ENCODE measurements around the gene ZMYND8. TPM values are rescaled to one million over a fixed set of nuclear protein-coding genes. Genes with fewer than 3 reads are reported as not detected.

The ZMYND8 gene
- total RNA-seq, 1 donor = 18.7 TPM

DNA sequence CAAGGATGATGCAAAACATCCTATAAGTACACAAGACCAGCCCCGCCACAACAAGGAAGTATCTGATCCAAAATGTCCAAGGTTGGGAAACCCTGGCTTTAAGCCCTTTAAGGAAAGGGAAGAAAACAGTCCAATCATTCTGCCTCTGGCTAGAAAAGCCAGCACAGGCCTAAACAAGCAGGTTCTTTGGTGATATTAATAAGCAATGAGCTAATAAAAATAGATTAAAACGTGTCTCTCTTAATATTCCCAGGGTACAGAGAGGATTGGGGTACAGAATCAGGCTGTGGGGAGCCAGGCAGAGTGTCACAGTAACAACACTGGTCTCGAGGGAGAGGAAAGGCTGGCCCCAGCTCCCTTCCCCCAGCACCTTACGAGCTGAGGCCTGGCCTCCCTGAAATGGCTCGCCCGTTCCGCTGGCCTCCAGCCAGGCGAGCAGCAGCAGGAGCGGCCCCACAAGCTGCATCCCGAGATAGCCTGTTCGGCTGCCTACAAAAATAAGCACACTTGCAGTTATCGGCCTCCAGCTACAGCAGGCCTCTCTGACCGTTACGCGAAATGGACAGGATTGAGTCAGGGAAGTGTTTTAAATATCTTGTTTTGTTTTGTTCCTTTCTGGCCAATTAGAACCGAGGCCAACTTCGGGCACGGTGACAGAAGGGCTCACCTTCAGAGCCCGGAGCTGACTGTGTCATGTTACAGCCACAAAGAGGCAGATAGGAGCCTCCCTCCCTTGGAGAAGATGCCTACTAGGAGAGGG is 4.0 kb upstream of the ZMYND8 start:
- Histone ChIP-seq H3K27me3 (ENCODE audit: insufficient read depth, low read length) (no peaks in the 10 kb centered on the region), H3K4me3 (ENCODE audit: low read length) (no peak overlapping the region), H3K4me1 (ENCODE audit: insufficient read depth, low read length) (peaks cover 73% of the 10 kb centered on the region), H3K9me3 (ENCODE audit: low read depth, low read length) (no peaks in the 10 kb centered on the region)

DNA sequence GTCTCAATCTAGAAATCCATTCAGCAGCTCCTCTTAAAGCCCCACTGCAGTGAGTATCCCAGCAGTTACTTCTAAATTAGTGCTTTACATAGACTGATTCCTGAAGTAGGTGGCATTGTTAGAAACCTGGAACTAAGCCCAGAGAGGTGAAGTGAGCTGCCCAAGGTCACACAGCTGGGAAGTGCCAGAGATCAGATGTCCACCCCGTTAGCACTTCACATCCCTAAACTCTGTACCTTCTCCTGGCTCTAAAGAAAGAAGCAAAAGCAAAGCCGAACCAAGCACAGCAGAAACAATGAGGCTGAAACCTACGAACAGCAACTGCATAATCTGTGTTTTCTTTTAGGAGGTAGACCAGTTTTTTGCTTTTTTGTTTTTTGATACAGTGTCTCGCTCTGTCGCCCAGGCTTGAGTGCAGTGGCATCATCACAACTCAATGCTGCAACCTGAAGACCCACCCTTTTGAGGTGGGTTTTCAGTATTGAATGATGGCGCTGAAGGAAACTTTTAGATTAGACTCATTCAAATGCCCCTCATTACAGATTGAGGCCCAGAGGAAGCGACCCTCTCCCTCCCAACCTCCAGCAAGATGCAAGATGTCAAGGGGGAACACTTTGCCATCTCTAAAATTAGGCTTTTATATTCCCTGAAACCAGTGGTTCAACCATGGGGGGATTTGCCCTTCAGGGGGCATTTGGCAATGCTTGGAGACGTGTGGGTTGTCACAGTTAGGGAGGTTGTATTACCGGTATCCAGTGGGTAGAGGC is 3.2 kb upstream of the ZMYND8 start:
- no peak overlapping the region for H3K4me3 ChIP-seq (ENCODE audit: low read length)
- peaks cover 75% of the 10 kb centered on the region for H3K4me1 ChIP-seq (ENCODE audit: insufficient read depth, low read length)
- no peaks in the 10 kb centered on the region for H3K27me3 ChIP-seq (ENCODE audit: insufficient read depth, low read length)
- H3K9me3 ChIP-seq (ENCODE audit: low read depth, low read length) = no peaks in the 10 kb centered on the region

GRCh38 chr20:47358672-47359529 is 2.4 kb upstream of the ZMYND8 start:
- no peak overlapping the region for H3K4me3 ChIP-seq (ENCODE audit: low read length)

GRCh38 chr20:47358039-47358671 is 1.7 kb upstream of the ZMYND8 start:
- H3K4me3 ChIP-seq (ENCODE audit: low read length) = no peak overlapping the region
- peaks cover 91% of the 10 kb centered on the region for H3K4me1 ChIP-seq (ENCODE audit: insufficient read depth, low read length)
- no peaks in the 10 kb centered on the region for H3K27me3 ChIP-seq (ENCODE audit: insufficient read depth, low read length)
- no peaks in the 10 kb centered on the region for H3K9me3 ChIP-seq (ENCODE audit: low read depth, low read length)

More at GRCh38 chr20:47358672-47359529, 2.4 kb upstream of the ZMYND8 start:
- Histone ChIP-seq H3K27me3 (ENCODE audit: insufficient read depth, low read length) (no peaks in the 10 kb centered on the region), H3K9me3 (ENCODE audit: low read depth, low read length) (no peaks in the 10 kb centered on the region), H3K4me1 (ENCODE audit: insufficient read depth, low read length) (peaks cover 83% of the 10 kb centered on the region)

DNA sequence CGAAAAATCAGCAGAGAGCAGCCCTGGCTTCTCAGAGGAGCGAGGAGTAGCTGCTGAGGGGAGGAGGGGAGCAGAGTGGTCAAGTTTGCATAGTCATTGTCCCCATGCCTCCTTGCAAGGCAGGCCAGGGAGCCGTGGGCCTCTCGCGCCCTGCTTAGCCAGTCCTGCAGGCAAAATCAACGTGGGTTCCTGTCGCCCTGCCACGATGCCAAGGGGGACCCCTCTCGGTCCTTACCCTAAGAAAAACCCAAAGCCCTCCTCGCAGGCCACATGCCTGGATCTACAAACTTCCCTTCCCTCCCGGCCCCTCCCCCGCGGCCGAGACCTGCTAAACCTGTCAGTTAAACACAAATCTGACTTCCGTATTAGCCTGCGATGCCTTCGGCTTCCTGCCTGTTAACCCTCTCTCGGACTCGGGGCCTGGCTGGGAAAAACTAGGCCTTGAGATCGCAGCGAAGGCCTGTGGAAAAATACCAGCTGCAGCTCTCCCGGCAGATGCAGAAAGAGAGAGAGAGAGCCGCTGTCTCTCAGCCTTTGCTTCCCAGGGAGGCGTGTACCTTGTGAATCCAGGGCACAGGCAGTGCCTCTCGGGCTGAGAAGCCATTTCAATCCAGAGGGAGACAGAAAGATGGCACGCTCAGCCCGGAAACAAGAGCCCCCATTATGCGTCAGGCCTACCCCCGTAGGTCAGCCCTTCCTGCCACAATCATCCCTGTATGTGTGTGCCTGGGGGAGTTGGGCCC is 968 bp upstream of the ZMYND8 start:
- Histone ChIP-seq H3K4me1 (ENCODE audit: insufficient read depth, low read length) (peaks cover 93% of the 10 kb centered on the region), H3K27me3 (ENCODE audit: insufficient read depth, low read length) (no peaks in the 10 kb centered on the region), H3K9me3 (ENCODE audit: low read depth, low read length) (no peaks in the 10 kb centered on the region), H3K4me3 (ENCODE audit: low read length) (peak overlapping the region; percentile 37)

GRCh38 chr20:47356220-47356525 is 326 bp downstream of the ZMYND8 start:
- no peaks in the 10 kb centered on the region for H3K27me3 ChIP-seq (ENCODE audit: insufficient read depth, low read length)
- H3K4me1 ChIP-seq (ENCODE audit: insufficient read depth, low read length) = peaks cover 100% of the 10 kb centered on the region
- no peaks in the 10 kb centered on the region for H3K9me3 ChIP-seq (ENCODE audit: low read depth, low read length)
- peak overlapping the region; percentile 37 for H3K4me3 ChIP-seq (ENCODE audit: low read length)

DNA sequence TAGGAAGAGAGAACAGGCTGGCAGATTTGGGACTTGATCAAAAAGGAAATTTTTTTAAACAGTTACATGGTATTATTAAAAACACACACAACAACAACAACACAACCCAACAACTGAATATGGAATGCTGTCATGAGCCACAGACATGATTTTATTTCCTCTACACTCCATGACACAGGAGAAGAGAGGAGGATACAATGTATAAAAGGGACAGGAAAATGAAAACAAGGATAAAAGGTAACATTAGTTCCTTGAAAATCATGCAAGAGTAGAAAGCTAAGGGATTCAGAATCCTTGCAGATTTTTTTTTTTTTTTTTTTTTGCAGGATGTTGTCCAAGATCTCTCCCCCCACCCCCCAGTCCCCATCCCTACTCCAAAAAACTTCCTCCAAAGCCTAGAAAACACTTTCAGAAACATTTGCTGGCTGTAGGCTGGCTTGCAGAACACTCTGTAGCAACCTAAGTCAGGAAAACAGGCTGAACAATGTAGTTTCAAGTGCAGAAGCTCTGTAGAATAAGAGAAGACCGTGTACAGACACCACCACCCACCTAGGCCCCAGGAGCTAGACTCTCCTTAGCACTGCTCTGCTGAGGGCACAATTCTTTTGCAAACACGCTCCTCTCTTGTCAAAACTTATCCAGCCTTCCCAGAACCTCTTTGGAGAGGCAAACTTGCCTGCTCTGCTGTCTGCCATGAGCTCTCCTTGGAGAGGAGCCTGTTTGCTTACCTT is 845 bp downstream of the ZMYND8 start:
- H3K4me1 ChIP-seq (ENCODE audit: insufficient read depth, low read length) = peaks cover 100% of the 10 kb centered on the region
- no peaks in the 10 kb centered on the region for H3K27me3 ChIP-seq (ENCODE audit: insufficient read depth, low read length)
- H3K9me3 ChIP-seq (ENCODE audit: low read depth, low read length) = no peaks in the 10 kb centered on the region
- peak overlapping the region; percentile 37 for H3K4me3 ChIP-seq (ENCODE audit: low read length)

DNA sequence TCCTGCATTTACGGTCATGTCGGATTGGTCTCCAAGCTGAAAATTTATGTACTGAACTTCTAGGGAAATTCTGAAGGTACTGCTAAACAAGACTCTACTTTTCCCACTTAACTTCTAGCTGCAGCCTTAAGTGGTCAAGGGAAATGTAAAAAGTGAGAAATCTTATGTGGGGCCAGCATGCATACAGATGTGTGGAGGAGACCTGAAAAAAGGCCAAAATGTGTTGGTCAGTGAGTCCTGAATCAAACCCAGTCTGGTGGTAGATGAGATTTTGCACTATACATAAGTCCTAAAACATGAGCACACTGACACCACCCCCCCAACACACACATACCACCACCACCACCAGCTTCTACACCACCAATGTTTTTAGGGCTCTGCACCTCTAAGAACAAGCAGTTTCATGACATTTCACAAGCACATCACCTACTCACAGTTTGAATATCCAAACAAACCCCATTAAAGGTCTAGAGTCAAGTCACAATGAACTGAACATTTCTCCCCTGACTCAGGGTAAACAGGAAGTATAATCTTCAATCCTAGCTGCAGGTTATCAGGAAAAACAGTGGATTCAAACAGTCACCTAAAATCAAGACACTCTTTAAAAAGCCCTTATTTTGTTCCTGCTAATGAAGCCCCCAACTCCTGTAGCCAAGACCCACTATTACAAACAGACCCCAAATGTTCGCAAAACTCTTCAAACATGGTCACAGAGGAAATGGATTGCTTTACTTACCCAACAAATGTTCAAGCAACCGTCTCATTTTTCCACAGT is 1.6 kb downstream of the ZMYND8 start:
- no peaks in the 10 kb centered on the region for H3K9me3 ChIP-seq (ENCODE audit: low read depth, low read length)
- no peaks in the 10 kb centered on the region for H3K27me3 ChIP-seq (ENCODE audit: insufficient read depth, low read length)
- peaks cover 99% of the 10 kb centered on the region for H3K4me1 ChIP-seq (ENCODE audit: insufficient read depth, low read length)
- H3K4me3 ChIP-seq (ENCODE audit: low read length) = peak overlapping the region; percentile 37

DNA sequence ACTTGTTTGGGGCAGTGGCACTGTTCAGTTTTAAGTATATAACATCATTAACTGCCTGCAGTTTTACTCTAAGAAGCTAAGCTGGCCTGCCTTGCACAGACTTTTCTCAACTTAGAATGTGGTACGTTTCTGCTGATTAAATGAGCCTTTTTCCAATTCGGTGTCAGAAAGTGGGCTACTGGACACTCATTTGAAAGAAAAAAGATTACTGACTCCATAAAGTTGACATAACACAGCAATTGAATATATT is 2.1 kb downstream of the ZMYND8 start:
- Histone ChIP-seq H3K27me3 (ENCODE audit: insufficient read depth, low read length) (no peaks in the 10 kb centered on the region), H3K4me1 (ENCODE audit: insufficient read depth, low read length) (peaks cover 99% of the 10 kb centered on the region), H3K9me3 (ENCODE audit: low read depth, low read length) (no peaks in the 10 kb centered on the region), H3K4me3 (ENCODE audit: low read length) (no peak overlapping the region)

DNA sequence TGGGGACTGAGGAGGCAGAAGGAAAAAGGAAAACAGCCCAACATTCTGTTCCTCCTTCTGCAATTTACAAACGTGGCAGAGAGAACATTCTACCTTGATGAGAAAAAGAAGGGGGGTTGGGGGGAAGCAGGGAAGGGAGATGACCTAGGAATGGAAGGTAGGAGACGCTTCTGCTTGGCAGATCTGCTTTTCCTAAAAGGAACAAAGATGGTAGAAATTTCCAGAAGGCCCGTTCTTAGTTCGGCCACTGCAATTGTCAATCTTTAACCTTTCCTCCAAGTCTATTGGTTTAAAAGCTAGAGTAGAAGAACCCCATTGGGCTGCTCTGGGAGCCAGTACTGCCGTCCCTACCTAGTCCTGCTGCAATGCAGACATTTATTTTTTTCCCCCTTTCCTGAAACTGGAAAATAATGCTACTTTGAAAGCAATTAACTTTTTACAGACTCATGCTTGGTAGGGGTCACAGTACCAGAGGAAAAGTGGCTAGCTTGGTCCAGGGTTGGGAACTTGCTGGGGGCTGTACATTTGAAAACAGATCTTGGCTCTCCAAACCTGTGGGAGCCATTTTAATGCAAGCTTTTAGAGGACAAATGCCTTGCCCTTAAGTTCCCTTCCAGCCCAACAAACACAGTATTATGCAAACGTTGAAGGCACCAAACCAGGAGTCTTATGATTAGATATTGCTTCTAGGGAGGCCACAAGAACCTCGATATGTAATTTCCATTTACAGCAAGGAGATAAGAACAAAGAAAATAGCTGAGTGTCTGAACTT is 2.6 kb downstream of the ZMYND8 start:
- H3K27me3 ChIP-seq (ENCODE audit: insufficient read depth, low read length) = no peaks in the 10 kb centered on the region
- peaks cover 98% of the 10 kb centered on the region for H3K4me1 ChIP-seq (ENCODE audit: insufficient read depth, low read length)
- no peaks in the 10 kb centered on the region for H3K9me3 ChIP-seq (ENCODE audit: low read depth, low read length)
- H3K4me3 ChIP-seq (ENCODE audit: low read length) = no peak overlapping the region

GRCh38 chr20:47353239-47353691 is 3.2 kb downstream of the ZMYND8 start:
- peaks cover 98% of the 10 kb centered on the region for H3K4me1 ChIP-seq (ENCODE audit: insufficient read depth, low read length)
- no peak overlapping the region for H3K4me3 ChIP-seq (ENCODE audit: low read length)
- no peaks in the 10 kb centered on the region for H3K27me3 ChIP-seq (ENCODE audit: insufficient read depth, low read length)
- no peaks in the 10 kb centered on the region for H3K9me3 ChIP-seq (ENCODE audit: low read depth, low read length)

- H3K4me3 ChIP-seq (ENCODE audit: low read length) = no peak overlapping the region
- H3K27me3 ChIP-seq (ENCODE audit: insufficient read depth, low read length) = no peaks in the 10 kb centered on the region
- H3K4me1 ChIP-seq (ENCODE audit: insufficient read depth, low read length) = peaks cover 98% of the 10 kb centered on the region
- no peaks in the 10 kb centered on the region for H3K9me3 ChIP-seq (ENCODE audit: low read depth, low read length)
These were observed 3.9 kb downstream of the ZMYND8 start for GRCh38 chr20:47352332-47353238.

All from mononuclear cell (primary cell).